Effector memory CD4-positive, alpha-beta T cell (primary cell): ENCODE results near the gene CD83.

ENCODE experiments used
- DNase-seq, 3 donors: peaks; one replicate each; pipeline ENCODE4 v3.0.0-alpha.2; 2020
- H3K27ac ChIP-seq: 2 replicates; pipeline ENCODE4 v1.7.0; 2013; ENCODE audit warnings: mild to moderate bottlenecking, low read length, moderate library complexity; ENCODE audit not compliant: insufficient read depth, poor library complexity, severe bottlenecking
- H3K27me3 ChIP-seq: replicated peaks from 2 replicates; pipeline ENCODE4 v1.7.0; 2013; ENCODE audit warnings: mild to moderate bottlenecking, low read length; ENCODE audit not compliant: insufficient read depth, control insufficient read depth, poor library complexity, severe bottlenecking
- H3K36me3 ChIP-seq: 2 replicates; pipeline ENCODE4 v1.7.0; 2013; ENCODE audit warnings: mild to moderate bottlenecking, low read length, moderate library complexity; ENCODE audit not compliant: control insufficient read depth, insufficient read depth
- H3K4me1 ChIP-seq: 2 replicates; pipeline ENCODE4 v1.7.0; 2013; ENCODE audit warnings: low read length, mild to moderate bottlenecking; ENCODE audit not compliant: control insufficient read depth, insufficient read depth, poor library complexity, severe bottlenecking
- H3K4me3 ChIP-seq: 2 replicates; pipeline ENCODE4 v1.7.0; 2013; ENCODE audit warnings: low read length, low read depth, mild to moderate bottlenecking; ENCODE audit not compliant: insufficient read depth, poor library complexity, severe bottlenecking
- H3K9me3 ChIP-seq: 2 replicates; pipeline ENCODE4 v1.7.0; 2013; ENCODE audit warnings: mild to moderate bottlenecking, low read length, moderate library complexity; ENCODE audit not compliant: control insufficient read depth

CD83 gene

DNA sequence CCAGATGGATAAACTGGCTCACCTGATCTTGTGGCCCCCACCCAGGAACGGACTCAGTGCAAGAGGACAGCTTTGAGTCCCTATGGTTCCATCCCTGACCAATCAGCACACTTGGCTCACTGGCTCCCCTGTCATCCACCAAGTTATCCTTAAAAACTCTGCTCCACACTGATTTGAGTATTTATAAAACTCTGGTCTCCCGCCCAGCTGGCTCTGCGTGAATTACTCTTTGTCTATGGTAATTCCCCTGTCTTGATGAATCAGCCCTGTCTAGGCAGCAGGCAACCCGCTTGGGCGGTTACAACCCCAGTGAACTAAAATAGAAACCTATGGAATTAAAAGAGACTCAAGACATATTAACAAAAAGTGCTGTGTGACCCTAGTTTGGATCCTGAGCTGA is 38.1 kb upstream of the CD83 start:
- Histone ChIP-seq H3K9me3 (no peaks in the 10 kb centered on the region), H3K4me1 (no peaks in the 10 kb centered on the region), H3K4me3 (no peak overlapping the region), H3K36me3 (no peaks in the 10 kb centered on the region), H3K27me3 (no peaks in the 10 kb centered on the region), H3K27ac (no peak overlapping the region)
- DNase-seq = no peak

DNA sequence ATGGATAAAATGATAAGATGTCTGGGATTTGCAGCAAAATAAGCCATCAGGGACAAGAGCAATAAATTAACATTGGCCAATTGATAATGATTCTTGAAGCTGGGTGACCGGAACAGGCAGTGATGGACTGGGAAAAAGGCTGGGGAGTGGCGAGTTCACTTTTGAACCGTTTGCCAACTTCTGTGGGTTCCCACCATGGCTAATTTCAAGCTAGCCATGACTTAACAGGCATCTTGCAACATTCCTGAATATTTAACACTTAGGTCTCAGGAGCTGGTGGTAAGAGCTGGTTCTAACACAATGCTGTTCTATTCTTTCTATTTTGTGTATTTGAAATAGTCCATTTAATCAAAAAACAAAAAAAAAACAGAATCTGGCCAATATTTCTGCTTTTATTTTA is 37.6 kb upstream of the CD83 start:
- no peaks in the 10 kb centered on the region for H3K4me1 ChIP-seq
- no peaks in the 10 kb centered on the region for H3K9me3 ChIP-seq
- H3K4me3 ChIP-seq = no peak overlapping the region
- no peaks in the 10 kb centered on the region for H3K36me3 ChIP-seq
- H3K27me3 ChIP-seq = no peaks in the 10 kb centered on the region
- H3K27ac ChIP-seq = no peak overlapping the region
- DNase-seq = no peak

DNA sequence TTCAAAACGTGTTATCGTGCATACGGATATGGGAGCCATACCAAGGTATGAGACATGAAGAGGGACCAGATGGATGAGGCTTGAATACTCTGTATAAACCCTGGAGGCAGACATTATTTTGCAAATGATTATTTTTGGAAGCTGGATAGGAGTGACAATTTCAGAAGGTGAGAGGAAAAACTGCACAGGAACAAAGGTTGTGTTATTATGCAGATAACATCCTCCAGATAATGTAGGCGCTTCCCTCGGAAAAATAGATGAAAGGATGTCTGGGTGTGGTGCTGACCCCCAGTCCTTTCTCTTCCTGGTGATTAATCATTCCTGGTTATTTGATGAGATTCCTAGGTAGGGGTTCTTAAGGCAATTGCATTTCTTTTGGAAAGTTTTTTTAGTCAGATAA is 36.4 kb upstream of the CD83 start:
- Histone ChIP-seq H3K4me3 (no peak overlapping the region), H3K36me3 (no peaks in the 10 kb centered on the region), H3K9me3 (no peaks in the 10 kb centered on the region), H3K27me3 (no peaks in the 10 kb centered on the region), H3K4me1 (no peaks in the 10 kb centered on the region), H3K27ac (no peak overlapping the region)
- DNase-seq = no peak

DNA sequence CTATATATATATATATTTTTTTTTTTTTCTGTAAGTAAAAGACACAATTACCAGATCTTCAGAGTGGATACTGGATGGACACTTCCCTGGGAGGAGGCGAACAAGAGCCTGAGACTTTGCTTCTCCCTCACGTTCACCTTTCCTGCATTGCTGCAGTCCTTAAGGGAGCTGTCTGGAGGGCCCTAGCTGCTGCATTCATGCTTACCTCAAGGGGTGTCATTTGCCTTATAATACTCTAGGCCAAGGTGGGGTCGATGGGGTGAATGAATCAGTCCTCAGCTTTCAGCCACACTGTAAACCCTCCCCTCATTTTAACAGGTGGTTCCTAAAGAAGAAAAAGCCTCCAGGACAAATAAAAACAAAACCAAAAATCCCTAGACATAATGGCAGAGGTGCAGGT is 34.8 kb upstream of the CD83 start:
- no peaks in the 10 kb centered on the region for H3K4me1 ChIP-seq
- no peak for DNase-seq
- H3K4me3 ChIP-seq = no peak overlapping the region
- no peak overlapping the region for H3K27ac ChIP-seq
- no peaks in the 10 kb centered on the region for H3K36me3 ChIP-seq
- no peaks in the 10 kb centered on the region for H3K9me3 ChIP-seq
- no peaks in the 10 kb centered on the region for H3K27me3 ChIP-seq

DNA sequence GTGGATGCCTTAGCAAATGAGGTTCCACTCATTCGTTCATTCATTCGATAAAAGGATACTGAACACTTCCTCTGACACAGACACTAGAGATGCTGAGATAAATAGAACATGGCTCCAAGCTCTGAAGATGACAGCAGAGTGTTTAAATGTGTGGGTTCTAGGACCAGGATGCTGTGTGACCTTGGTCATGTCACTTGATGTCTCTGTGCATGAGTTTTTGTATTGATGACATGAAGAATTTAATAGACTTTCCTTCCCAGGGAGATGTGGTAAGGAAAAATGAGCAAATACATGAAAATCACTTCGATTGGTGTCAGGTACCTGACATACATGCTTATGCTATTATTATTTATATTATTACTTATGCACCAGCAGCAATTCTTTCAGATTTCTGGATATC is 34.3 kb upstream of the CD83 start:
- Histone ChIP-seq H3K27me3 (no peaks in the 10 kb centered on the region), H3K4me1 (no peaks in the 10 kb centered on the region), H3K36me3 (no peaks in the 10 kb centered on the region), H3K9me3 (no peaks in the 10 kb centered on the region), H3K27ac (no peak overlapping the region), H3K4me3 (no peak overlapping the region)
- no peak for DNase-seq

DNA sequence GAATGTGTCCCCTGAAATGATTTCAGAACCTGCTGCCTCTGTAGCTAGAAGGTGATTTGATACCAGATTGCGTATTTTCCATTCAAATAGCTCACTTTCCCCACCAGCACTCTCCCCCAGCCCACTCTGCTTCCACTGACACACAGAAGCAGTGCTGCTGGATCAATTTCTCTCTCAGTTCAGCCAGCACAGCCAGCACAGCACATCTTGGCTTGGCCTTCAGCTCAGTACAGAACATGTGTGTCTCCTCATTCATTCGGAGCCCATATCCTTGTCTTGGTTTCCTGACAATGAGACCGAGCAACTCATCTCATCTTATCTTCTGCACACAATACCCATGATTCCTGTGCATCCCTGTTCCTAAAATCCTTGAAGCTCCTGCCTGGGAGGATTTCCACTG is 33.8 kb upstream of the CD83 start:
- no peaks in the 10 kb centered on the region for H3K27me3 ChIP-seq
- no peaks in the 10 kb centered on the region for H3K4me1 ChIP-seq
- no peak overlapping the region for H3K4me3 ChIP-seq
- no peak overlapping the region for H3K27ac ChIP-seq
- H3K9me3 ChIP-seq = no peaks in the 10 kb centered on the region
- no peaks in the 10 kb centered on the region for H3K36me3 ChIP-seq
- no peak for DNase-seq

DNA sequence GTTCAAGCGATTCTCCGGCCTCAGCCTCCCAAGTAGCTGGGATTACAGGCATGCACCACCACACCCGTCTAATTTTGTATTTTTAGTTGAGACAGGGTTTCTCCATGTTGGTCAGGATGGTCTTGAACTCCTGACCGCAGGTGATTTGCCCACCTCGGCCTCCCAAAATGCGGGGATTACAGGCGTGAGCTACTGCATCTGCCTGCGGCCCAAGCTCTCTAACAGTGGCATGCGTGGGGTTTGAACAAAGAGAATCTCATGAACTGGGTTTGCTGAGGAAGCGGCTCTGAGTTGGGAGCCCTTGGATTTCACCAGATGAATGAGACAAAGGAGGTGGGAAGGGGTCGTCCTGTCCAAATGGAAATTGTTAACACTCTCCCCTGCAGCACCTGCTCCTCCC is 33.2 kb upstream of the CD83 start:
- Histone ChIP-seq H3K27me3 (no peaks in the 10 kb centered on the region), H3K4me1 (no peaks in the 10 kb centered on the region), H3K36me3 (no peaks in the 10 kb centered on the region), H3K4me3 (no peak overlapping the region), H3K9me3 (no peaks in the 10 kb centered on the region), H3K27ac (no peak overlapping the region)
- DNase-seq = no peak

DNA sequence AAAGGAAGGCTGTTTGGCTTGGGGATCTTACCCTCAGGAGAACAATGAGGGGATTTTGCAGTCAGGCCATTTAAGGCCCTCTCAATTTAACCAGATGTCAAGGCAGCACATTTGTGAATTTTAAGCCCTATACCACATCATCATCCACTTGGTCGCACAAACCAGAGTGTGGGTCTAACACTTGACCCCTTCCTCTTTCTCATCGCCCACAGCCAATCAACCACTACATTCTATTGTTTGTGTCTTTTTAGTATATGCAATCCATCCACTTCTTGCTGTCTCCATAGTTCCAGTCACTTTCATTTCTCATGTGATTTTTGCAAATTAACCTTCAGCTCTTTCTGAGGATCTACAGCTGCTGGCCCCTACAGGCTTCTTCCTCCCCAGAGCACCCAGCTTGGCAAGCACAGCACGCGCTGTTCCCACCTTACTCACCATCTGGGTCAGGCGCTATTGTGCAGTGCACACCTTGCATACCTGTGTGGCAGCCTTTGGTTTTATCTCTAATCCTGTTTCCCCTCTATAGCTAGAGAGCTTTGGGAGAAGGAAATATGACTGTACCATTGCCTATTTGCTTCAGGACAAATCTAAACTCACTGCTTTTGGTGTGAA is 32.3 kb upstream of the CD83 start:
- no peaks in the 10 kb centered on the region for H3K9me3 ChIP-seq
- no peak overlapping the region for H3K27ac ChIP-seq
- DNase-seq = no peak
- no peaks in the 10 kb centered on the region for H3K36me3 ChIP-seq
- H3K27me3 ChIP-seq = no peaks in the 10 kb centered on the region
- no peaks in the 10 kb centered on the region for H3K4me1 ChIP-seq
- H3K4me3 ChIP-seq = no peak overlapping the region

DNA sequence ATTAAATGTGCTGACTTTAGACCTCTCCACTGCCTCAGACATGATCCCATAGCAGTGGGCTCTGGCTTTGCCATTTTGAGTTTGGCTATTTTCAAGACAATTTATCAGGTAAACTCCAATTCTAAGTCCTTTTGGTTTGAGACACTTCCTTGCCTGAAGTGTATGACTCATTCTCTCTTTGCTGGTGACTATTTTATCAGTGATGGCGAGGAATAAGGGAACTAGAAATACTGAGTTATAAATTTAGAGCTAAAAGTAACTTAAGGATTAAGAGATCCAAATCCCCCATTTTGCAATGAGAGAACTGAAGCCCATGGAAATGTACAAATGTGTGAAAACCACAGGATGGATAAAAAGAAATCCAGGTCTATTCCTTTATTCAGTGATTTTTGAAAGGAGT is 30.9 kb upstream of the CD83 start:
- H3K27ac ChIP-seq = no peak overlapping the region
- no peak overlapping the region for H3K4me3 ChIP-seq
- no peaks in the 10 kb centered on the region for H3K9me3 ChIP-seq
- H3K27me3 ChIP-seq = no peaks in the 10 kb centered on the region
- no peak for DNase-seq
- H3K36me3 ChIP-seq = no peaks in the 10 kb centered on the region
- H3K4me1 ChIP-seq = no peaks in the 10 kb centered on the region

DNA sequence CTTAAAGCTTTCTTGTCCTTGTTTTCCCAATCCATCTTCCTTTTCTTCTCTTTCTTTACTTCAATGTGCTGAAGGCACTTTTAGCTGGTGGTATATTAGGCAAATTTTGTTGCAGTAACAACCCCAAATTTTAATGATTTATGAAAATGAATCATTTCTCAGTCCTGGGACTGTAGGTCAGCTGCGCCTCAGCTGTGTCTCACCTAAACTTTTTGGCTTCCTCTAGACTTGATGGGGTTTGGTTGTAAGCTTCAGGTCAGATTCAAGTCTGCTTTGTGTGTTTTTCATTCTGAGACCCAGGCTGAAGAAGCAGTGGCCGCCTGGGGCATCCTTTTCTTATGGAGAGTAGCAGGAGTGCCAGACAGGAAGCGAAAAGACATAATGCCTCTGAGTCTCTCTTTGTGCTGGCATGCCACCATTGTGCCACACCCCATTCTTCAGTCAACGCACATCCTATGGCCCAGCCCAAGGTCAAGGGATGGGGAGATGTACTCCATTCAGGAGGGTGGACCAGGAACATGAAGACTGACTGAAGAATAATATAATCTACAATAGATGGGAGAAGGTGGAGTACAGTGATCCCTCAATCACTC is 28.9 kb upstream of the CD83 start:
- H3K27ac ChIP-seq = no peak overlapping the region
- no peak for DNase-seq
- H3K9me3 ChIP-seq = no peaks in the 10 kb centered on the region
- no peaks in the 10 kb centered on the region for H3K4me1 ChIP-seq
- H3K36me3 ChIP-seq = no peaks in the 10 kb centered on the region
- H3K27me3 ChIP-seq = no peaks in the 10 kb centered on the region
- no peak overlapping the region for H3K4me3 ChIP-seq
